Measurements from ENCODE around the gene TDRKH.

Gene TDRKH

GRCh38 chr1:151763990-151764389 lies 26.3 kb downstream of the TDRKH start:
- no peaks in the 10 kb centered on the region for H3K9me3 ChIP-seq (replicated peaks in 1 of 11)
- H3K9ac ChIP-seq = peak overlapping the region; percentile 83 to 92 (median 88)
- peak overlapping the region; percentile 66 to 94 (median 82) for H3K4me3 ChIP-seq
- peak overlapping the region; percentile 85 to 97 (median 91) for H3K4me2 ChIP-seq
- H3K36me3 ChIP-seq = peaks cover 28 to 35% (median 33%) of the 10 kb centered on the region in 11 experiments
- H4K20me1 ChIP-seq = no peaks in the 10 kb centered on the region
- no peaks in the 10 kb centered on the region for H3K27me3 ChIP-seq
- no peak for TF ChIP-seq Cebpa-rat (IDR thresholded peaks at IDR 0.05)
- H3K4me1 ChIP-seq = peaks cover 20 to 29% (median 22%) of the 10 kb centered on the region in 10 experiments
- H3K27ac ChIP-seq = peak overlapping the region; percentile 76 to 89 (median 84)

- TF ChIP-seq Cebpa-rat (IDR thresholded peaks at IDR 0.05) = no peak
- H3K27ac ChIP-seq = peak within 1 kb of the TSS; percentile 76 to 89 (median 84)
- H3K4me2 ChIP-seq = peak within 1 kb of the TSS; percentile 87 to 97 (median 94)
- no peaks in the 10 kb centered on the region for H3K27me3 ChIP-seq
- peaks cover 36 to 43% (median 41%) of the 10 kb centered on the region in 11 experiments for H3K36me3 ChIP-seq
- H4K20me1 ChIP-seq = no peaks in the 10 kb centered on the region
- H3K4me3 ChIP-seq = peak within 1 kb of the TSS; percentile 66 to 94 (median 82)
- peaks cover 20 to 29% (median 22%) of the 10 kb centered on the region in 10 experiments for H3K4me1 ChIP-seq
- H3K9me3 ChIP-seq (replicated peaks in 1 of 11) = no peaks in the 10 kb centered on the region
- peak within 1 kb of the TSS; percentile 83 to 92 (median 88) for H3K9ac ChIP-seq
Observed at GRCh38 chr1:151762941-151763921, 27.1 kb downstream of the TDRKH start, which contains the start of gene MRPL9. Gene MRPL9, minus strand, starts transcription at chr1:151763496. Its CDS starts 17 bp downstream, at chr1:151763479.

- H4K20me1 ChIP-seq = no peaks in the 10 kb centered on the region
Observed at GRCh38 chr1:151760597-151761385, 29.5 kb downstream of the TDRKH start.

GRCh38 chr1:151759241-151759640 lies 31.1 kb downstream of the TDRKH start:
- H4K20me1 ChIP-seq = no peaks in the 10 kb centered on the region
- no peak overlapping the region for H3K4me2 ChIP-seq
- peaks cover 18 to 38% (median 24%) of the 10 kb centered on the region in 10 experiments for H3K4me1 ChIP-seq
- H3K4me3 ChIP-seq = no peak overlapping the region
- peaks cover 43 to 76% (median 66%) of the 10 kb centered on the region in 11 experiments for H3K36me3 ChIP-seq
- no peak overlapping the region for H3K9ac ChIP-seq
- no peaks in the 10 kb centered on the region for H3K27me3 ChIP-seq
- no peak for TF ChIP-seq Cebpa-rat (IDR thresholded peaks at IDR 0.05)
- no peak overlapping the region for H3K27ac ChIP-seq
- no peaks in the 10 kb centered on the region for H3K9me3 ChIP-seq (replicated peaks in 1 of 11)

More at GRCh38 chr1:151760597-151761385, 29.5 kb downstream of the TDRKH start:
- H3K9ac ChIP-seq = no peak overlapping the region
- no peaks in the 10 kb centered on the region for H3K27me3 ChIP-seq
- H3K27ac ChIP-seq = no peak overlapping the region
- H3K4me3 ChIP-seq = no peak overlapping the region
- peaks cover 20 to 42% (median 26%) of the 10 kb centered on the region in 10 experiments for H3K4me1 ChIP-seq
- 0 out of 22 replicates have a peak overlapping the region, but pooled peaks of 1 of the 11 experiments have one; percentile 96 for H3K4me2 ChIP-seq
- H3K36me3 ChIP-seq = peaks cover 43 to 66% (median 57%) of the 10 kb centered on the region in 11 experiments
- no peak for TF ChIP-seq Cebpa-rat (IDR thresholded peaks at IDR 0.05)
- no peaks in the 10 kb centered on the region for H3K9me3 ChIP-seq (replicated peaks in 1 of 11)

GRCh38 chr1:151756291-151756690 lies 34.0 kb downstream of the TDRKH start:
- no peak overlapping the region for H3K4me3 ChIP-seq
- H3K9ac ChIP-seq = no peak overlapping the region
- no peak overlapping the region for H3K27ac ChIP-seq
- peaks cover 0 to 17% (median 4%) of the 10 kb centered on the region in 10 experiments; a peak in 8 of 20 replicates for H3K4me1 ChIP-seq
- H3K36me3 ChIP-seq = peaks cover 37 to 66% (median 55%) of the 10 kb centered on the region in 11 experiments
- H4K20me1 ChIP-seq = no peaks in the 10 kb centered on the region
- peak overlapping the region in 4 of 11 experiments; percentile 36 to 59 (median 54); a peak in 8 of 22 replicates for H3K4me2 ChIP-seq
- no peak for TF ChIP-seq Cebpa-rat (IDR thresholded peaks at IDR 0.05)
- no peaks in the 10 kb centered on the region for H3K9me3 ChIP-seq (replicated peaks in 1 of 11)
- no peaks in the 10 kb centered on the region for H3K27me3 ChIP-seq

- peaks cover 0 to 7% (median 0%) of the 10 kb centered on the region in 11 experiments; a peak in 3 of 22 replicates for H3K36me3 ChIP-seq
- H3K27ac ChIP-seq = no peak overlapping the region
- H3K9me3 ChIP-seq (replicated peaks in 1 of 11) = peaks cover 19 to 26% (median 23%) of the 10 kb centered on the region in 11 experiments
- H3K27me3 ChIP-seq = no peaks in the 10 kb centered on the region
- no peak overlapping the region for H3K4me2 ChIP-seq
- no peak overlapping the region for H3K9ac ChIP-seq
- H3K4me1 ChIP-seq = peaks cover 0 to 7% (median 0%) of the 10 kb centered on the region in 10 experiments; a peak in 5 of 20 replicates
- TF ChIP-seq Cebpa-rat (IDR thresholded peaks at IDR 0.05) = no peak
- H4K20me1 ChIP-seq = no peaks in the 10 kb centered on the region
- no peak overlapping the region for H3K4me3 ChIP-seq
Observed at GRCh38 chr1:151741516-151741915, 48.8 kb downstream of the TDRKH start.

GRCh38 chr1:151739590-151740355 lies 50.5 kb downstream of the TDRKH start:
- H4K20me1 ChIP-seq = no peaks in the 10 kb centered on the region
- no peak overlapping the region for H3K27ac ChIP-seq
- H3K4me3 ChIP-seq = no peak overlapping the region
- peaks cover 0 to 7% (median 0%) of the 10 kb centered on the region in 11 experiments; a peak in 3 of 22 replicates for H3K36me3 ChIP-seq
- H3K9ac ChIP-seq = no peak overlapping the region
- H3K9me3 ChIP-seq (replicated peaks in 1 of 11) = peaks cover 19 to 26% (median 23%) of the 10 kb centered on the region in 11 experiments
- no peaks in the 10 kb centered on the region for H3K27me3 ChIP-seq
- TF ChIP-seq Cebpa-rat (IDR thresholded peaks at IDR 0.05) = no peak
- peaks cover 0 to 7% (median 0%) of the 10 kb centered on the region in 10 experiments; a peak in 5 of 20 replicates for H3K4me1 ChIP-seq
- peak overlapping the region in 4 of 11 experiments; percentile 13 to 51 (median 36); a peak in 5 of 22 replicates for H3K4me2 ChIP-seq

GRCh38 chr1:151737479-151737878 lies 52.8 kb downstream of the TDRKH start:
- H3K9ac ChIP-seq = no peak overlapping the region
- no peak overlapping the region for H3K27ac ChIP-seq
- peaks cover 0 to 7% (median 0%) of the 10 kb centered on the region in 11 experiments; a peak in 3 of 22 replicates for H3K36me3 ChIP-seq
- H3K4me1 ChIP-seq = peaks cover 0 to 7% (median 0%) of the 10 kb centered on the region in 10 experiments; a peak in 5 of 20 replicates
- H4K20me1 ChIP-seq = no peaks in the 10 kb centered on the region
- H3K4me3 ChIP-seq = peak overlapping the region in 1 of 10 experiments; percentile 8; a peak in 1 of 20 replicates
- no peak overlapping the region for H3K4me2 ChIP-seq
- peaks cover 19 to 26% (median 23%) of the 10 kb centered on the region in 11 experiments for H3K9me3 ChIP-seq (replicated peaks in 1 of 11)
- TF ChIP-seq Cebpa-rat (IDR thresholded peaks at IDR 0.05) = no peak
- no peaks in the 10 kb centered on the region for H3K27me3 ChIP-seq

All from BLaER1 treated with 17β-estradiol and CSF1 and Interleukin-3, amounts not matched to agents 10 nM and 100 nM (cell line).